Esophagus squamous epithelium (tissue), 5 donors: ENCODE measurements around the gene CTNND2. TPM values are rescaled to one million over a fixed set of nuclear protein-coding genes. Genes with fewer than 3 reads are reported as not detected.

Experiments
- DNase-seq: peaks from one replicate; lab custom pipeline; 2025; lab: John Stamatoyannopoulos, UW
- H3K27ac ChIP-seq, 4 donors: fragments of 200-600 bp; sonication (generic); one replicate each; pipeline ENCODE4 v1.5.1; 2016 to 2019; ENCODE audit warnings: mild to moderate bottlenecking in 1 of 4
- H3K27me3 ChIP-seq, 4 donors: fragments of 200-600 bp; sonication (generic); 1 replicate in 3 of 4; 2 replicates in 1 of 4; pipeline versions ENCODE4 v1.5.1 to v1.6.0; 2017 to 2021; ENCODE audit warnings: antibody characterized with exemption in 1 of 4
- H3K36me3 ChIP-seq, 3 donors: fragments of 200-600 bp; sonication (generic); one replicate each; pipeline ENCODE4 v1.5.1; 2016 to 2019
- H3K4me1 ChIP-seq, 3 donors: fragments of 200-600 bp; sonication (generic); one replicate each; pipeline ENCODE4 v1.5.1; 2017 to 2019
- H3K4me3 ChIP-seq, 4 donors: fragments of 200-600 bp; sonication (generic); 1 replicate in 3 of 4; 2 replicates in 1 of 4; pipeline ENCODE4 v1.5.1; 2016 to 2019; ENCODE audit warnings: mild to moderate bottlenecking in 2 of 4, moderate library complexity in 1 of 4
- H3K9me3 ChIP-seq, 3 donors: fragments of 200-600 bp; sonication (generic); one replicate each; pipeline ENCODE4 v1.5.1; 2016 to 2019
- CTCF ChIP-seq, 6 experiments: fragments of 450-650 bp in 4 of 6; fragments of 200-600 bp in 2 of 6; sonication (generic) in 2 of 6; IDR thresholded peaks; one replicate each; pipeline ENCODE4 v1.5.1; 2016 to 2019; ENCODE audit warnings: antibody characterized with exemption in 6 of 6, mild to moderate bottlenecking in 4 of 6, moderate library complexity in 4 of 6
- POLR2A ChIP-seq, 4 donors: fragments of 450-650 bp; IDR thresholded peaks; one replicate each; pipeline ENCODE4 v1.6.1; 2017; ENCODE audit warnings: antibody characterized with exemption in 4 of 4, mild to moderate bottlenecking in 4 of 4, moderate library complexity in 3 of 4
- WGBS, 2 donors: methylation state at CpG; one replicate each; pipeline ENCODE4 v1.1.5; 2018; 5-methylcytosine and 5-hydroxymethylcytosine counted together
- intact Hi-C: fragments of 100-400 bp; cut with DNase I; formaldehyde crosslinking; loops from one replicate; pipeline ENCODE4 v1.15.0; 2022
- total RNA-seq, 4 donors: library from RNA; depleted of rRNA; stranded (reverse); fragments of >200 nt; gene quantifications; one replicate each; pipeline ENCODE4 v1.1.0, GENCODE V29; 2016
- donor health status: DM: yes; HTN: yes; CAD: no.

CTNND2 gene
- total RNA-seq, 4 donors from 2014 or later: 0.38 to 0.50 TPM; not detected in 2

- H3K9me3 ChIP-seq: no peaks in the 10 kb centered on the region
- no peak for TF ChIP-seq POLR2A (IDR thresholded peaks at IDR 0.05)
- TF ChIP-seq CTCF (IDR thresholded peaks at IDR 0.05): no peak
- no peaks in the 10 kb centered on the region for H3K4me1 ChIP-seq
- H3K27ac ChIP-seq: no peak overlapping the region
- DNase-seq: no peak
- H3K27me3 ChIP-seq: no peaks in the 10 kb centered on the region
- no peak overlapping the region for H3K4me3 ChIP-seq
- intact Hi-C loops: no loop called here
- H3K36me3 ChIP-seq: no peaks in the 10 kb centered on the region
- WGBS, 2 donors: 82 to 83% methylated on average over 6 of the region's 6 CpGs
These were observed 203.9 kb downstream of the CTNND2 start for GRCh38 chr5:11700391-11700790.

- Histone ChIP-seq H3K36me3 (no peaks in the 10 kb centered on the region), H3K4me1 (no peaks in the 10 kb centered on the region), H3K4me3 (no peak overlapping the region), H3K9me3 (no peaks in the 10 kb centered on the region), H3K27me3 (no peaks in the 10 kb centered on the region), H3K27ac (no peak overlapping the region)
- no peak for TF ChIP-seq CTCF (IDR thresholded peaks at IDR 0.05)
- WGBS, 2 donors: 85 to 86% methylated on average over 6 to 7 of the region's 7 CpGs
- no peak for DNase-seq
- intact Hi-C loops: no loop called here
These were observed 211.6 kb downstream of the CTNND2 start for GRCh38 chr5:11692636-11693035.

GRCh38 chr5:11687498-11687897, 216.7 kb downstream of the CTNND2 start:
- H3K9me3 ChIP-seq: no peaks in the 10 kb centered on the region
- H3K4me1 ChIP-seq: no peaks in the 10 kb centered on the region
- no peak overlapping the region for H3K4me3 ChIP-seq
- H3K27ac ChIP-seq: no peak overlapping the region
- no peak for DNase-seq
- no peaks in the 10 kb centered on the region for H3K36me3 ChIP-seq
- TF ChIP-seq CTCF (IDR thresholded peaks at IDR 0.05): no peak
- TF ChIP-seq POLR2A (IDR thresholded peaks at IDR 0.05): no peak
- intact Hi-C loops: no loop called here
- 75 to 89% methylated on average over 1 of the region's 1 CpG for WGBS, 2 donors
- H3K27me3 ChIP-seq: no peaks in the 10 kb centered on the region

GRCh38 chr5:11684607-11685006, 219.6 kb downstream of the CTNND2 start:
- TF ChIP-seq POLR2A (IDR thresholded peaks at IDR 0.05) (no peak), CTCF (IDR thresholded peaks at IDR 0.05) (no peak)
- WGBS, 2 donors: 49 to 70% methylated on average over 2 of the region's 2 CpGs
- no peaks in the 10 kb centered on the region for H3K27me3 ChIP-seq

GRCh38 chr5:11683666-11684065, 220.6 kb downstream of the CTNND2 start:
- Histone ChIP-seq H3K4me1 (no peaks in the 10 kb centered on the region), H3K9me3 (no peaks in the 10 kb centered on the region), H3K4me3 (no peak overlapping the region), H3K27ac (no peak overlapping the region), H3K36me3 (no peaks in the 10 kb centered on the region), H3K27me3 (no peaks in the 10 kb centered on the region)
- DNase-seq: no peak
- 22 to 41% methylated on average over 2 of the region's 2 CpGs for WGBS, 2 donors
- no peak for TF ChIP-seq POLR2A (IDR thresholded peaks at IDR 0.05)
- TF ChIP-seq CTCF (IDR thresholded peaks at IDR 0.05): no peak
- intact Hi-C loops: no loop called here

More at GRCh38 chr5:11684607-11685006, 219.6 kb downstream of the CTNND2 start:
- no peak for DNase-seq
- Histone ChIP-seq H3K9me3 (no peaks in the 10 kb centered on the region), H3K4me1 (no peaks in the 10 kb centered on the region), H3K36me3 (no peaks in the 10 kb centered on the region), H3K4me3 (no peak overlapping the region), H3K27ac (no peak overlapping the region)
- intact Hi-C loops: no loop called here
